ENCODE results near the gene RFX3. TPM values are rescaled to one million over a fixed set of nuclear protein-coding genes. Genes with fewer than 3 reads are reported as not detected.

RFX3 gene
- total RNA-seq, 2 donors from 2014 or later, result 17.2 to 22.5 TPM

DNA sequence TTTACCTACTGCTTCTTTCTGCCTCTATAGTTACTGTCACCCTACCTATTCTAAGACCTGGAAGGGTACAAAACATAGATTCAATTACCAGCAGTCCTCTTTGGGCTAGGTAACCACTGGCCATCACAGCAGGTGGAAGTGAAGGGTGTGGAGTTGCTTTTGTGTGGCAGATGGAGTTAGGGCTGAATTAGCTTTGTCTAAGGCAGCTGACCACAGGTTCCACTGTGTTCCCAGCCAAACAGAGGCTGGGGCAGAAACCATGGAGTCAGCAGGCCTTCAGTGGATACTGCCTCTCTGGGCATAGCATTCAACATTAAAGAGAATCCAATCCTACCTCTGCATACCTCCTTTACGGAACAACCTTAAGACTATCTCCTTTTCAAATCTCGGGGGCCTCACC is 254.2 kb downstream of the RFX3 start:
- no peak overlapping the region for H3K4me3 Mint-ChIP-seq
- no peak for DNase-seq (ENCODE audit: low spot score)
- H3K4me1 Mint-ChIP-seq (ENCODE audit: low read depth in 2 of 2), result no peaks in the 10 kb centered on the region
- no peaks in the 10 kb centered on the region for H3K9me3 Mint-ChIP-seq
- H3K27me3 Mint-ChIP-seq, result no peaks in the 10 kb centered on the region
- peak overlapping the region in 1 of 2 donors; percentile 14 for H3K27ac Mint-ChIP-seq
- no peak for ATAC-seq
- H3K36me3 Mint-ChIP-seq, result peaks cover 17% of the 10 kb centered on the region

- Mint-ChIP-seq H3K27me3 (no peaks in the 10 kb centered on the region), H3K4me1 (ENCODE audit: low read depth in 2 of 2) (no peaks in the 10 kb centered on the region), H3K27ac (no peak overlapping the region), H3K36me3 (peaks cover 17% of the 10 kb centered on the region), H3K9me3 (no peaks in the 10 kb centered on the region), H3K4me3 (no peak overlapping the region)
- ATAC-seq (no peak), DNase-seq (ENCODE audit: low spot score) (no peak)
These were observed 254.6 kb downstream of the RFX3 start for GRCh38 chr9:3271157-3271556.

- Mint-ChIP-seq H3K4me1 (ENCODE audit: low read depth in 2 of 2) (no peaks in the 10 kb centered on the region), H3K4me3 (no peak overlapping the region), H3K9me3 (no peaks in the 10 kb centered on the region), H3K27me3 (no peaks in the 10 kb centered on the region), H3K36me3 (peaks cover 17% of the 10 kb centered on the region), H3K27ac (no peak overlapping the region)
- no peak for ATAC-seq
- no peak for DNase-seq (ENCODE audit: low spot score)
These were observed 257.6 kb downstream of the RFX3 start for GRCh38 chr9:3268223-3268622.

- Mint-ChIP-seq H3K27me3 (no peaks in the 10 kb centered on the region), H3K4me1 (ENCODE audit: low read depth in 2 of 2) (no peaks in the 10 kb centered on the region), H3K36me3 (no peaks in the 10 kb centered on the region), H3K4me3 (no peak overlapping the region), H3K27ac (no peak overlapping the region), H3K9me3 (no peaks in the 10 kb centered on the region)
- no peak for DNase-seq (ENCODE audit: low spot score)
- ATAC-seq, result no peak
These were observed 262.1 kb downstream of the RFX3 start for GRCh38 chr9:3263698-3264097.

DNA sequence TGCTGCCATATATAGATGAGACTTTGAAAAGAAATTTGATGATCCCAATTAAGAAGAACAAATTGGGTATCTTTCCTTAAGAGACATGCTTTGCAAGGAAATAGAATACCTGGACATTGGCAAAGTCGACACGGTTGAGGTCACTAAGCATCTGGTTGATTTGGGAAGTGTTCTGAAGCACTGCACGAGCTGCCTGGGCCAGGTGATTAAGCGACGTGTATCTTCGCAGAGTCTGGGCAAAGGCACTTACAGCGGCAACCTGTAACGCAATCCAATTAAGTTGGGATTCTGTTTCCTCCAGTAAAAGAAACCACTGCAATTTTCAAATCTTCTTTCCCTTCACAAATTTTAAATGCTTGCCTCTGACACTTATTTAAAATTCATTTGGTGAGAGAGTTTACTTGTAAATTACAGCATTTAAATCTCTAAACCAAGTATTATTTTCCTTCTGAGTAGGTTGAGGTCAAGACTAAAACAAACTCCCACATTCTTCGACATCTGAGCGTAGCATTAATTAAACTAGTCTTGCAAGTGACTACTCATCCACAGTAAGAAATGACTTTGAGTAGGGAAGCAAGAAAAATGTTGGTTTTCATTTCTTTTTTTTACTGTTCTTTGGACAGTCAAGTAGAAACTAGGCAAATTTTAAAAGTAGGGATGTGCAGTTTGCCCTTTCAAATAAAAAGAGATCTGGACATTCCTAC is 262.8 kb downstream of the RFX3 start:
- Mint-ChIP-seq H3K27ac (no peak overlapping the region), H3K27me3 (no peaks in the 10 kb centered on the region), H3K36me3 (no peaks in the 10 kb centered on the region), H3K4me1 (ENCODE audit: low read depth in 2 of 2) (no peaks in the 10 kb centered on the region), H3K9me3 (no peaks in the 10 kb centered on the region), H3K4me3 (no peak overlapping the region)
- ATAC-seq, result no peak
- no peak for DNase-seq (ENCODE audit: low spot score)

DNA sequence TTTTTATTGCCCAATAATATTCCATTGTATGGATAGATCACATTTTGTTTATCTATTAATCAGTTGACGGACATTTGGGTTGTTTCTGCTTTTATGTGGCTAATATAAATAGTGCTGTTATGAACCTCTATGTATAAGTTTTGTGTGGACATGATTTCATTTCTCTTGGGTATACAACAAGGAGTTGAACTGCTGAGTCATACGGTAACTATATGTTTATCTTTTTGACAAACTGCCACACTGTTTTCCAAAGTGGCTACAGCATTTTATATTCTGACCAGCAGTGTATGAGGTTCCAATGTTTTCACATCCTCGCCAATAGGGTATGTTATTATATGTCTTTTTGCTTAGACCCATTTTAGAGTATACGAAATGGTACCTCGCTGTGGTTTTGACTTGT is 264.3 kb downstream of the RFX3 start:
- DNase-seq (ENCODE audit: low spot score), result no peak
- H3K36me3 Mint-ChIP-seq, result no peaks in the 10 kb centered on the region
- no peak overlapping the region for H3K27ac Mint-ChIP-seq
- no peak for ATAC-seq
- H3K27me3 Mint-ChIP-seq, result no peaks in the 10 kb centered on the region
- H3K4me3 Mint-ChIP-seq, result no peak overlapping the region
- no peaks in the 10 kb centered on the region for H3K9me3 Mint-ChIP-seq
- peaks cover 0 to 6% of the 10 kb centered on the region in 2 donors for H3K4me1 Mint-ChIP-seq (ENCODE audit: low read depth in 2 of 2)

DNA sequence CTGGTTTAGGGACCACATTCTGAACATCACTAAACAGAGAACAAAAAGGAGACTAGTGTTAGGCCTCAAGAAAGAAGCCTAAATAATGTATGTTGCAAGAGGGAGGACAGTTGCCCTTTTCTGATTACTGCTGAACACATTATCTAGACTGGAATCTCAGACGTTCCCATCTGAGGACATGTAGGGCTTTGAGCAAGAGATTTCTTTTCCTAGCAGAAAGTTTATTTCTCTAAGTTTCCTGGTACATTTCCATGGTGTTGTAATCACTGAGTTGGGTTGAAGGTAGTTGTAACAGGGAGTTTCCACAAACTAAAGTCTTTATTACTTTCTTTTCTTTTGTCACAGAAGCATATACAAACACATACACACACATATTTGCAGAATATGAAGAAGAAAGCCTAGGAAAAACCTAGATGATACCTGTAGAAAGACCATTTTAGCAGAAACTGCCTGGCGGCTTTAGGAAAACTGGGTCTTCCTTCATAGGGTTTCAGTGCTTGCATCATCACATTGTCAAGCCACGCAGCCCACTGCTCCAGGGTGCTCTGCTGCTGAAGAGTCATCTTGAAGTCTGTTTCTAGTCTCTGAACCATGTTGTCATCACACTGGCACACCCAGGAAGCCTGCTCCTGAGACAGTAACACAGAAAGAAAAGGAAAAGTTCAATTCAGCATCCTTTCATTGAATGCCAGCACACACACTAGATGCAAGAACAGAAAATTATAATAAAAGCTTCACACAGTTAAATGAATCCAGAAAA is 269.1 kb downstream of the RFX3 start:
- no peak overlapping the region for H3K27ac Mint-ChIP-seq
- no peak overlapping the region for H3K4me3 Mint-ChIP-seq
- H3K36me3 Mint-ChIP-seq, result peaks cover 4% of the 10 kb centered on the region
- peaks cover 0 to 7% of the 10 kb centered on the region in 2 donors for H3K4me1 Mint-ChIP-seq (ENCODE audit: low read depth in 2 of 2)
- DNase-seq (ENCODE audit: low spot score) (no peak), ATAC-seq (no peak)
- no peaks in the 10 kb centered on the region for H3K27me3 Mint-ChIP-seq
- no peaks in the 10 kb centered on the region for H3K9me3 Mint-ChIP-seq

DNA sequence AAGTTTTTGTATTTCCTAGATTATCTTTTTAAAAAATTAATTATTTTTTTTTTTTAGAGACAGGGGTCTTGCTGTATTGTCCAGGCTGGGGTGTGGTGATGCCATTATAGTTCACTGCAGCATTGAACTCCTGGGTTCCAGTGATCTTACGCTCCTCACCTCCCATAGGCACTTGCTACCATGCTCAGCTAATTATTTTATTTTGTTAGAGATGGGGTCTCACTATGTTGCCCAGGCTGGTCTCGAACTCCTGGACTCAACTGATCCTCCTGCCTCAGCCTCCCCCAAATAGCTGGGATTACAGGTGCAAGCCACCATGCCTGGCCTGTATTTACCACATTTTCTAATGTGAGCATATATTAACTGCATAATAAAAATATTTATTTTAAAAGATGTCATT is 274.5 kb downstream of the RFX3 start:
- DNase-seq (ENCODE audit: low spot score) (no peak), ATAC-seq (no peak)
- H3K4me3 Mint-ChIP-seq, result no peak overlapping the region
- no peak overlapping the region for H3K27ac Mint-ChIP-seq
- no peaks in the 10 kb centered on the region for H3K9me3 Mint-ChIP-seq
- no peaks in the 10 kb centered on the region for H3K27me3 Mint-ChIP-seq
- H3K4me1 Mint-ChIP-seq (ENCODE audit: low read depth in 2 of 2), result no peaks in the 10 kb centered on the region
- H3K36me3 Mint-ChIP-seq, result peaks cover 10% of the 10 kb centered on the region

GRCh38 chr9:3250741-3251140 is 275.1 kb downstream of the RFX3 start:
- Mint-ChIP-seq H3K36me3 (peaks cover 10% of the 10 kb centered on the region), H3K27me3 (no peaks in the 10 kb centered on the region), H3K4me1 (ENCODE audit: low read depth in 2 of 2) (no peaks in the 10 kb centered on the region), H3K9me3 (no peaks in the 10 kb centered on the region), H3K4me3 (no peak overlapping the region), H3K27ac (no peak overlapping the region)
- no peak for DNase-seq (ENCODE audit: low spot score)
- no peak for ATAC-seq

GRCh38 chr9:3247211-3247610 is 278.6 kb downstream of the RFX3 start:
- no peak for DNase-seq (ENCODE audit: low spot score)
- Mint-ChIP-seq H3K4me3 (no peak overlapping the region), H3K27ac (no peak overlapping the region), H3K36me3 (peaks cover 11% of the 10 kb centered on the region), H3K4me1 (ENCODE audit: low read depth in 2 of 2) (peaks cover 3 to 12% of the 10 kb centered on the region in 2 donors), H3K27me3 (no peaks in the 10 kb centered on the region), H3K9me3 (no peaks in the 10 kb centered on the region)
- no peak for ATAC-seq

DNA sequence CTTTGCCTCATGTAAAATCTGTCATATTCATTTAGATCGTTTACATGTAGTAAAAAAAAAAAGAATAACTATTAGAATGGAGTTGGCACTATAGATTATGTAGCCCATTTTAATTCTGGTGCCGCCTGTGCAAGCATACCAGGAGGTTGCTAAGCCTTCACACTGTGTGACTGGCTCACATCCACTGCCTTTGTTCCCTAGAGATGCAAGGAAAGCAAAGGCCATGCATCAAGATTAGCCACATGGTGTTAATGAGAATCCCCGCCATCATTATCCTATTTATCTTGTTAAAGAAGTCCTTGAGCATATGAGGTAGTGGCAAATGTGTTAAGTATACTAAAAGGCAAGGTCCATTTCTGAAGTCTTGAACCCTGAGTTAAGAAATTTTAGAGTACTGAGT is 279.6 kb downstream of the RFX3 start:
- no peak for DNase-seq (ENCODE audit: low spot score)
- H3K9me3 Mint-ChIP-seq, result no peaks in the 10 kb centered on the region
- no peak overlapping the region for H3K4me3 Mint-ChIP-seq
- peaks cover 11% of the 10 kb centered on the region for H3K36me3 Mint-ChIP-seq
- no peaks in the 10 kb centered on the region for H3K27me3 Mint-ChIP-seq
- H3K4me1 Mint-ChIP-seq (ENCODE audit: low read depth in 2 of 2), result peaks cover 3 to 12% of the 10 kb centered on the region in 2 donors
- no peak overlapping the region for H3K27ac Mint-ChIP-seq
- ATAC-seq, result no peak

DNA sequence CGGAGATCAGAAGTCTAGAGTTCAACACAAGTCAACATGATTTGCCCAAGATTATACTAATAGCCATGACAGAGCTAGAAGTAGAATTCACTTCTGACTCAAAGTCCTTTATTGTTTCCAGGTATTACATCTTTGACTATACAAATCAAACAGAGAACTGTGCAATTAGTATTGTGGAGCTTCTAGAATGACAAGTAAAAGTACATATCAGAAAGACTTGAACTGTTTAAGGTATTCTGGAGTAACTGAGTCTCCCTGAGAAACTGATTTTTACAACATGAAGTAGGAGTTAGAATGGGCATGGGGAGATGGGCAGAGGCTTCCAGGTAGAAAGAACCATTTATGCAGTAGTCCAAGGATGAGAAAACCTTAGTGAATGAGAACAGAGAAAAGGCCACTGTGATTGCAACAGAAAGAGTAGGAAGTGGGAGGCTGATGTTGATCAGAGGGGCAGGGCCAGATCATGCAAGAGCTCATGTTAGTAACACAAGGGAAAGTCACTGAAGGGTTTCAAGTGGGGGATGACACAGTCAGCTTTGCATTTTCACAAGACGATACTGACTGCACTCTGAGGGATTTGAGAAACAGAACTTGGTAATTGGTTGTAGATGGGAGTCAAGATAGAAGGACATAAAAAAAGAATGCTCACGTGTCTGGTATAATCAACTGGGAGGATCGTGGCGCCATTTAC is 280.7 kb downstream of the RFX3 start:
- H3K4me1 Mint-ChIP-seq (ENCODE audit: low read depth in 2 of 2), result peaks cover 3 to 12% of the 10 kb centered on the region in 2 donors
- DNase-seq (ENCODE audit: low spot score), result no peak
- ATAC-seq, result peak in 1 of 2 donors; percentile 70
- H3K4me3 Mint-ChIP-seq, result no peak overlapping the region
- H3K27ac Mint-ChIP-seq, result no peak overlapping the region
- peaks cover 11% of the 10 kb centered on the region for H3K36me3 Mint-ChIP-seq
- H3K9me3 Mint-ChIP-seq, result no peaks in the 10 kb centered on the region
- no peaks in the 10 kb centered on the region for H3K27me3 Mint-ChIP-seq

DNA sequence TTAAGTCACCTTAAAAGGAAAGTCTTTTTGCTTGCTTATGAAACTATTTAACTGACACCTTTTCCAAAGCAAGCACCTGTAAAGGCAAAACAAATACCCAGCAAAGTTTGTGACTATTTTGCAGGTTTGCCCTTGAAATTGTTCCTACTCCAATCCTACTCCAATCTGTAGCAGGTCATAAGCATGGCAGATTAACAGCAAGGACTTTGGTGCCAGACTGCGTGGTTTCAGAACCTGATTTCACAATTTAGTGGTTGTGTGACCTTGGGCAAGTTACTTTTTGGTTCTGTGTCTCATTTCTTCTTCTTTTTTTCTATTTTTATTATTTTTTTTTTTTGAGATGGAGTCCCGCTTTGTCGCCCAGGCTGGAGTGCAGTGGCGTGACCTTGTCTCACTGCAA is 282.1 kb downstream of the RFX3 start:
- peaks cover 3 to 12% of the 10 kb centered on the region in 2 donors for H3K4me1 Mint-ChIP-seq (ENCODE audit: low read depth in 2 of 2)
- DNase-seq (ENCODE audit: low spot score), result no peak
- H3K9me3 Mint-ChIP-seq, result no peaks in the 10 kb centered on the region
- no peak for ATAC-seq
- H3K36me3 Mint-ChIP-seq, result peaks cover 11% of the 10 kb centered on the region
- no peaks in the 10 kb centered on the region for H3K27me3 Mint-ChIP-seq
- H3K27ac Mint-ChIP-seq, result no peak overlapping the region
- no peak overlapping the region for H3K4me3 Mint-ChIP-seq

DNA sequence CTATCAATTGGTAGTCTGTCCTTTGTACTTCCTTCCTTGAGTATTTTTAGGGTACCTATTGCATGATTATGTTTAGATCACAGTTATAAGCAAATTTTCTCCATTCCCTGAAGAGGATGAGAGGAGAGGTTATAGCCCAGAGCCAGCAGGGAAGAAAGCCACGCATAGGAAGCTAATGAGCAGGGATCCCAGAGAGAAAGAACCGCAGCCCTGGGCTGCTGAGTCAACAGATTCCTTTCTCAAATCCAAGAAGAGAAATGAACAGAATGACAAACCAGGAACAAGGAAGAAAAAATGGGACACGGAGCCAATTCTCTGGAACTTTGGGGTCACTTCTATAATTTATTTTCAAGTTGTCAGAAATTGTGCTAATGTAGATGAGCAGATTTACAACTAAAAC is 284.5 kb downstream of the RFX3 start:
- Mint-ChIP-seq H3K36me3 (peaks cover 4% of the 10 kb centered on the region), H3K27me3 (no peaks in the 10 kb centered on the region), H3K4me3 (no peak overlapping the region), H3K27ac (no peak overlapping the region), H3K9me3 (no peaks in the 10 kb centered on the region), H3K4me1 (ENCODE audit: low read depth in 2 of 2) (peaks cover 3 to 12% of the 10 kb centered on the region in 2 donors)
- ATAC-seq (no peak), DNase-seq (ENCODE audit: low spot score) (no peak)
